Activated CD4-positive, alpha-beta T cell treated with anti-CD3 and anti-CD28 coated beads, Interleukin-2, amount 10 ng/mL, durations not matched to agents 7 days and 5 days (primary cell): Measurements from ENCODE around the gene QPCTL. TPM values are rescaled to one million over a fixed set of nuclear protein-coding genes. Genes with fewer than 3 reads are reported as not detected.
A peak's percentile ranks its signal among the peaks of the same experiment; 100 is the strongest.
"Not testable (repeated sequence)": the region's sequence is repeated elsewhere in the genome, so short reads cannot be mapped to it uniquely, and the experiment has no call there.

ENCODE experiments used
- CTCF ChIA-PET: fragments of 350-600 bp; sonication (Branson Sonifier 250); formaldehyde crosslinking; loops from one replicate; lab custom pipeline; 2021; ENCODE audit warnings: antibody characterized with exemption; lab: Charles Lee
- POLR2A ChIA-PET: fragments of 350-600 bp; sonication (Branson Sonifier 250); formaldehyde crosslinking; loops from one replicate; lab custom pipeline; 2021; ENCODE audit warnings: antibody characterized with exemption; lab: Charles Lee
- DNase-seq: peaks from one replicate; pipeline ENCODE4 v3.0.0-alpha.2; 2020
- H3K27ac Mint-ChIP-seq: one replicate; pipeline ENCODE4 v1.8.0; 2021; ENCODE audit warnings: mild to moderate bottlenecking, moderate library complexity, mixed read lengths
- H3K27me3 Mint-ChIP-seq: one replicate; pipeline ENCODE4 v1.8.0; 2021; ENCODE audit warnings: mixed read lengths
- H3K36me3 Mint-ChIP-seq: one replicate; pipeline ENCODE4 v1.8.0; 2021; ENCODE audit warnings: low read depth, mixed read lengths
- H3K4me1 Mint-ChIP-seq: one replicate; pipeline ENCODE4 v1.8.0; 2021; ENCODE audit warnings: mixed read lengths
- H3K4me3 Mint-ChIP-seq: one replicate; pipeline ENCODE4 v1.8.0; 2021; ENCODE audit warnings: mild to moderate bottlenecking, moderate library complexity, mixed read lengths
- H3K9me3 Mint-ChIP-seq: one replicate; pipeline ENCODE4 v1.8.0; 2021; ENCODE audit warnings: mixed read lengths
- total RNA-seq, 2 experiments: library from RNA; stranded (reverse); gene quantifications; one replicate each; pipeline ENCODE4 v1.2.3, GENCODE V29; 2021

QPCTL gene
- total RNA-seq, 2 experiments from 2014 or later, result 6.1 to 7.3 TPM

- peaks cover 5% of the 10 kb centered on the region for H3K36me3 Mint-ChIP-seq
- peaks cover 30% of the 10 kb centered on the region for H3K4me1 Mint-ChIP-seq
- H3K4me3 Mint-ChIP-seq, result peak within 1 kb of the TSS; percentile 92
- no peaks in the 10 kb centered on the region for H3K9me3 Mint-ChIP-seq
- ChIA-PET POLR2A (no interaction called here), CTCF (interaction anchor here (0.7 to 2.2 kb wide), 7 partner anchors 10 to 40 kb away, joined by 3 to 8 read pairs (median 4); partner anchors contain the start of genes QPCTL, SIX5 and SNRPD2)
- DNase-seq, result peak; percentile 97
- peak within 1 kb of the TSS; percentile 91 for H3K27ac Mint-ChIP-seq
- H3K27me3 Mint-ChIP-seq, result no peaks in the 10 kb centered on the region
Observed at GRCh38 chr19:45730368-45731288, 38.2 kb downstream of the QPCTL start, which contains the start of gene FBXO46. FBXO46 (minus strand) TSS chr19:45730896; CDS start chr19:45713495, 17,401 bp downstream.

DNA sequence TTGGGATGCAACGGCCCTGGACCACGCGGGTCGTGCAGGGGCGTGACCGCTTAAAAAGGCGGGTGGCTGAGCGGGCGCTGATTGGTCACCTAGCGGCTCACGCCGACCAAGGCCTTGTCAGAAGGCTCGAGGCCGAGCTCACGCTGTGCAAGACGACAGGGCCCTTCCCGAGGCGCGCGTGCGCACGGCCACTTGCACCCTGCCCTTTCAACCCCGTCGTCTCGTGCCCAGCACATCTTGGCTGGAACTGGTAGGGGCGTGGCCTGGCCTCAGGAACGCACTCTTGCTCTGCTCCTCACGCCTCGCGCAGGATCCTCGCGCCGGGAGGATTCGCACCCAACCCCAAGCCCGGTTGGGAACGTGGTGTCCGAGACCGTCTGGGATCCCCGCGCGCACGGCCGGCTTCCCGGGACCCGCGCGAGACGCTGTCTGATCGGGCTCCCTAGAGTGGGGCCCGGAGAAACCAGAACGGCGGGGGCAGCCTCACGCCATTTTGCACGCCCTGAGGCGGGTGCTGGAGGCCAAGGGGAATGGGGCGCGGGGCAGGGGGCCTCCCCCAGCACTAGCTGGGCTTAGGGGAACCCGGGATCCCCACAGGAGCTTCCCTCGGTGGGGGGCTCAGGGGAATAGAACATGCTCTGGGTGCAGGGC is 40.8 kb downstream of the QPCTL start, which contains the start of gene MEIOSIN:
Gene MEIOSIN (plus strand): TSS at position 280 of the 651 bp plus-strand sequence. CDS start 1,938 bp downstream, outside the sequence.
- Mint-ChIP-seq H3K4me3 (no peak within 1 kb of the TSS), H3K27ac (no peak within 1 kb of the TSS), H3K27me3 (no peaks in the 10 kb centered on the region), H3K36me3 (peaks cover 1% of the 10 kb centered on the region), H3K4me1 (peaks cover 16% of the 10 kb centered on the region), H3K9me3 (no peaks in the 10 kb centered on the region)
- POLR2A ChIA-PET, result no interaction called here
- DNase-seq, result no peak
- CTCF ChIA-PET, result interaction anchor here (1.0 kb wide), 2 partner anchors 9 to 255 kb away, joined by 3 to 4 read pairs; no protein-coding TSS in a partner anchor

- H3K9me3 Mint-ChIP-seq, result no peaks in the 10 kb centered on the region
- POLR2A ChIA-PET, result interaction anchor here (0.6 kb wide), 1 partner anchor 29 kb away, joined by 6 read pairs; the partner anchor contains the start of gene SIX5
- no peak overlapping the region for H3K4me3 Mint-ChIP-seq
- DNase-seq, result no peak
- no peaks in the 10 kb centered on the region for H3K36me3 Mint-ChIP-seq
- H3K27me3 Mint-ChIP-seq, result peaks cover 6% of the 10 kb centered on the region
- CTCF ChIA-PET, result interaction anchor here (0.6 to 1.2 kb wide), 2 partner anchors 12 to 80 kb away, joined by 3 to 4 read pairs; no protein-coding TSS in a partner anchor
- H3K4me1 Mint-ChIP-seq, result no peaks in the 10 kb centered on the region
- no peak overlapping the region for H3K27ac Mint-ChIP-seq
Observed at GRCh38 chr19:45739498-45740439, 47.3 kb downstream of the QPCTL start.

GRCh38 chr19:45742969-45743368 is 50.5 kb downstream of the QPCTL start:
- no peak for DNase-seq
- ChIA-PET POLR2A (no interaction called here), CTCF (interaction anchor here (0.8 to 1.6 kb wide), 3 partner anchors 26 to 66 kb away, joined by 4 to 5 read pairs (median 4); partner anchors contain the start of gene SIX5)
- Mint-ChIP-seq H3K27me3 (peaks cover 17% of the 10 kb centered on the region), H3K36me3 (no peaks in the 10 kb centered on the region), H3K4me1 (no peaks in the 10 kb centered on the region), H3K9me3 (no peaks in the 10 kb centered on the region), H3K4me3 (no peak overlapping the region), H3K27ac (no peak overlapping the region)

GRCh38 chr19:45745606-45746005 is 53.1 kb downstream of the QPCTL start:
- H3K9me3 Mint-ChIP-seq, result no peaks in the 10 kb centered on the region
- no peaks in the 10 kb centered on the region for H3K36me3 Mint-ChIP-seq
- no peak overlapping the region for H3K27ac Mint-ChIP-seq
- CTCF ChIA-PET, result interaction anchor here (0.5 to 1.1 kb wide), 3 partner anchors 55 to 794 kb away, joined by 3 to 5 read pairs (median 4); no protein-coding TSS in a partner anchor
- POLR2A ChIA-PET, result no interaction called here
- H3K4me1 Mint-ChIP-seq, result no peaks in the 10 kb centered on the region
- H3K4me3 Mint-ChIP-seq, result no peak overlapping the region
- DNase-seq, result no peak
- peaks cover 17% of the 10 kb centered on the region for H3K27me3 Mint-ChIP-seq

DNA sequence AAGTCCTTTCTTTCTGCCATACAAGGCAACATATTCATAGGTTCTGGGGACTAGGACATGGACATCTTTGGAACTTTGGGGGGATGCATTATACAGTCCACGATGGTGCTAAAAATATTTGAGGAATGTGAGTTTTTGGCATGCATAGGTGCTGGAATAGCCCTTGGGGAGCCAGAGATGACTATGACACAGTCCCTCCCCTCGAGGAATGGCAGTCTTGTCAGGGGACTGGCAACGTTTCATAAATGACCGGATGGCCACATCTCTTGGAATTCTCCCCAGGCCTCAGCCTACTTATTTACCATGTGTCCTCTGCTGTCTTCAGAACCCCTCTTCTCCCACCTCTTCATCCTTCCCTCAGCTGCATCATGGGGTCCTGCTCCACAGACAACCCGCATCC is 54.4 kb downstream of the QPCTL start:
- H3K9me3 Mint-ChIP-seq, result no peaks in the 10 kb centered on the region
- ChIA-PET POLR2A (no interaction called here), CTCF (no interaction called here)

DNA sequence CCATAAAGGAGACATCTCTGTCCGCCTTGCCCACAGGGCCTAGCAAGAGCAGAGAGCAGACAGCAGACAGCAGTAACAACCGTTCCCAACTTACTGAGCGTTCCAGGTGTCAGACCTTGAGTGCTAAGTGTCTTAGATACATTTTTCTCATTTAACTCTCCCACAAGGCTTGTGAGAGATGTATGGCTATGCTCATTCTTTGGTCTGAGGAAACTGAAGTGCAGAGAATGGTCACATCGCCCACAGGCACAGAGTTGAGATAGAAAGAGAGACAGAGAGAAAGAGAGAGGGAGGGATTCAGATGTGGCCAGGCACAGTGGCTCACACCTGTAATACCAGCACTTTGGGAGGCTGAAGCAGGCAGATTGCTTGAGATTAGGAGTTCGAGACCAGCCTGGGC is 55.0 kb downstream of the QPCTL start:
- POLR2A ChIA-PET, result no interaction called here
- Mint-ChIP-seq H3K4me1 (no peaks in the 10 kb centered on the region), H3K27ac (no peak overlapping the region), H3K9me3 (no peaks in the 10 kb centered on the region), H3K4me3 (no peak overlapping the region), H3K27me3 (peaks cover 15% of the 10 kb centered on the region), H3K36me3 (no peaks in the 10 kb centered on the region)
- no peak for DNase-seq
- CTCF ChIA-PET, result interaction anchor here (0.6 to 1.7 kb wide), 3 partner anchors 22 to 1037 kb away, joined by 3 to 4 read pairs (median 3); partner anchors contain the start of genes DMWD and SIX5

More for the DNA sequence above, 54.4 kb downstream of the QPCTL start:
- H3K4me3 Mint-ChIP-seq, result no peak overlapping the region
- H3K27ac Mint-ChIP-seq, result no peak overlapping the region
- no peaks in the 10 kb centered on the region for H3K36me3 Mint-ChIP-seq
- DNase-seq, result no peak
- peaks cover 17% of the 10 kb centered on the region for H3K27me3 Mint-ChIP-seq
- no peaks in the 10 kb centered on the region for H3K4me1 Mint-ChIP-seq

GRCh38 chr19:45751483-45751882 is 59.0 kb downstream of the QPCTL start:
- H3K4me1 Mint-ChIP-seq, H3K4me3 Mint-ChIP-seq, DNase-seq, H3K9me3 Mint-ChIP-seq, H3K36me3 Mint-ChIP-seq, CTCF ChIA-PET, H3K27me3 Mint-ChIP-seq, H3K27ac Mint-ChIP-seq, POLR2A ChIA-PET: not testable (repeated sequence)

- CTCF ChIA-PET, result interaction anchor here (2.1 kb wide), 1 partner anchor 18 kb away, joined by 5 read pairs; no protein-coding TSS in a partner anchor
- Mint-ChIP-seq H3K4me1 (no peaks in the 10 kb centered on the region), H3K27me3 (peaks cover 3% of the 10 kb centered on the region), H3K27ac (no peak overlapping the region), H3K36me3 (no peaks in the 10 kb centered on the region), H3K4me3 (no peak overlapping the region), H3K9me3 (no peaks in the 10 kb centered on the region)
- POLR2A ChIA-PET, result no interaction called here
- no peak for DNase-seq
Observed at GRCh38 chr19:45752639-45753038, 60.2 kb downstream of the QPCTL start.

DNA sequence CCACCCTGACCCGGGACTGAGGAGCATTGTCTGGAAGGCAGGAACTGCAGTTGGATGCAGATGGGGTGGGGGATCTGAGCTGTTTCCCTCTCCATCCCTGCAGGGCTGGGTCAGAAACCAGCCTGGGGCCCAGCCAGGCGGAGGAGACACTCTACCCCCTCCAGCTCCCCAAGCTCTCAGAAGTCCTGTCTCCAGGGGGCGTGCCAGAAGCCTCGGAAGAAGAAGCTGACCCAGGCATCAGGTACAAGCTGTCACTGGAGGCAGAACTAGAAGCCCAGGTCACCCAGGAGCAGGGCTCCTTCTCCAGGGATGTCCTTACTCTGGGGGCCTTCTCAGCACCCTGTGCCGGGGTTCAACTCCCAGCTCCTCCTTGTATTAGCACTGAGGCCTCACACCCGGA is 61.1 kb downstream of the QPCTL start:
- Mint-ChIP-seq H3K27me3 (peaks cover 3% of the 10 kb centered on the region), H3K9me3 (no peaks in the 10 kb centered on the region), H3K4me3 (no peak overlapping the region), H3K36me3 (no peaks in the 10 kb centered on the region), H3K27ac (no peak overlapping the region), H3K4me1 (no peaks in the 10 kb centered on the region)
- no peak for DNase-seq
- CTCF ChIA-PET, result interaction anchor here (0.9 to 2.1 kb wide), 3 partner anchors 9 to 19 kb away, joined by 3 to 5 read pairs (median 4); no protein-coding TSS in a partner anchor
- POLR2A ChIA-PET, result no interaction called here
